Measurements from ENCODE around the gene ERVK3-1. TPM values are rescaled to one million over a fixed set of nuclear protein-coding genes. Genes with fewer than 3 reads are reported as not detected.

Gene ERVK3-1
- total and polyA plus RNA-seq, 2 of the 13 experiments (the other 11 are each of a cell fraction or from before 2014, with no cell fraction given) = 28.5 to 38.7 TPM

GRCh38 chr19:58352760-58353671, 47.8 kb downstream of the ERVK3-1 start, which contains the start of gene A1BG (continued):
- TF ChIP-seq NR2C2 (CRISPR knock-in tag; IDR thresholded peaks at IDR 0.05; ENCODE audit: borderline replicate concordance) (peak; percentile 84), ZNF12 (CRISPR knock-in tag; IDR thresholded peaks at IDR 0.05) (no peak), BCL6 (CRISPR knock-in tag; IDR thresholded peaks at IDR 0.05) (peak; percentile 70), FOXC1 (CRISPR knock-in tag; IDR thresholded peaks at IDR 0.05; ENCODE audit: borderline replicate concordance) (peak; percentile 39), ZNF326 (CRISPR knock-in tag; IDR thresholded peaks at IDR 0.05; ENCODE audit: borderline replicate concordance) (no peak), SOX5 (CRISPR knock-in tag; IDR thresholded peaks at IDR 0.05; ENCODE audit: borderline replicate concordance) (peak; percentile 37; the same call in 1 of the 2 replicates), ZNF121 (CRISPR knock-in tag; IDR thresholded peaks at IDR 0.05) (no peak), ZNF841 (CRISPR knock-in tag; IDR thresholded peaks at IDR 0.05; ENCODE audit: borderline replicate concordance) (no peak), GATAD2A (CRISPR knock-in tag; IDR thresholded peaks at IDR 0.05) (peak; percentile 63), NR3C1 (CRISPR knock-in tag; IDR thresholded peaks at IDR 0.05) (no peak), ARHGAP35 (CRISPR knock-in tag; IDR thresholded peaks at IDR 0.05; ENCODE audit: borderline replicate concordance) (no peak), ELF3 (CRISPR knock-in tag; IDR thresholded peaks at IDR 0.05) (peak; percentile 41; the same call in 1 of the 2 replicates), ZBTB10 (CRISPR knock-in tag; IDR thresholded peaks at IDR 0.05; ENCODE audit: borderline replicate concordance) (0 out of 2 replicates have a peak, but pooled peaks have one; percentile 18), CREM (IDR thresholded peaks at IDR 0.05) (peak; percentile 42; the same call in 1 of the 2 replicates), CREM (CRISPR knock-in tag; IDR thresholded peaks at IDR 0.05) (no peak), HNF4A (CRISPR knock-in tag; IDR thresholded peaks at IDR 0.05) (peak; percentile 80), ZNF230 (CRISPR knock-in tag; IDR thresholded peaks at IDR 0.05) (no peak), ZNF891 (CRISPR knock-in tag; IDR thresholded peaks at IDR 0.05) (0 out of 2 replicates have a peak, but pooled peaks have one; percentile 24)
- TF ChIP-seq, protein P1, sequence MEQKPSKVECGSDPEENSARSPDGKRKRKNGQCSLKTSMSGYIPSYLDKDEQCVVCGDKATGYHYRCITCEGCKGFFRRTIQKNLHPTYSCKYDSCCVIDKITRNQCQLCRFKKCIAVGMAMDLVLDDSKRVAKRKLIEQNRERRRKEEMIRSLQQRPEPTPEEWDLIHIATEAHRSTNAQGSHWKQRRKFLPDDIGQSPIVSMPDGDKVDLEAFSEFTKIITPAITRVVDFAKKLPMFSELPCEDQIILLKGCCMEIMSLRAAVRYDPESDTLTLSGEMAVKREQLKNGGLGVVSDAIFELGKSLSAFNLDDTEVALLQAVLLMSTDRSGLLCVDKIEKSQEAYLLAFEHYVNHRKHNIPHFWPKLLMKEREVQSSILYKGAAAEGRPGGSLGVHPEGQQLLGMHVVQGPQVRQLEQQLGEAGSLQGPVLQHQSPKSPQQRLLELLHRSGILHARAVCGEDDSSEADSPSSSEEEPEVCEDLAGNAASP (CRISPR knock-in tag; IDR thresholded peaks at IDR 0.05; ENCODE audit: borderline replicate concordance) = peak; percentile 48; the same call in 1 of the 2 replicates
- TF ChIP-seq, protein P2, sequence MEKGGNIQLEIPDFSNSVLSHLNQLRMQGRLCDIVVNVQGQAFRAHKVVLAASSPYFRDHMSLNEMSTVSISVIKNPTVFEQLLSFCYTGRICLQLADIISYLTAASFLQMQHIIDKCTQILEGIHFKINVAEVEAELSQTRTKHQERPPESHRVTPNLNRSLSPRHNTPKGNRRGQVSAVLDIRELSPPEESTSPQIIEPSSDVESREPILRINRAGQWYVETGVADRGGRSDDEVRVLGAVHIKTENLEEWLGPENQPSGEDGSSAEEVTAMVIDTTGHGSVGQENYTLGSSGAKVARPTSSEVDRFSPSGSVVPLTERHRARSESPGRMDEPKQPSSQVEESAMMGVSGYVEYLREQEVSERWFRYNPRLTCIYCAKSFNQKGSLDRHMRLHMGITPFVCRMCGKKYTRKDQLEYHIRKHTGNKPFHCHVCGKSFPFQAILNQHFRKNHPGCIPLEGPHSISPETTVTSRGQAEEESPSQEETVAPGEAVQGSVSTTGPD (CRISPR knock-in tag; IDR thresholded peaks at IDR 0.05) = 0 out of 2 replicates have a peak, but pooled peaks have one; percentile 2
